IMR-90 (cell line): ENCODE measurements around the gene PHETA1. TPM values are rescaled to one million over a fixed set of nuclear protein-coding genes. Genes with fewer than 3 reads are reported as not detected.

Source experiments
- ATAC-seq: fragments of 200-7000 bp; cut with Tn5 transposase; 2 replicates; pipeline ENCODE4 v1.9.1; 2020; ENCODE audit warnings: low read depth, mild to moderate bottlenecking, moderate library complexity
- BruUV-seq: library from RNA; stranded (reverse); fragments of 400-500 nt; replicated peaks from 2 replicates; lab custom pipeline; 2021; lab: Mats Ljungman, UMichigan
- CTCF ChIA-PET: fragments of 300-600 bp; formaldehyde crosslinking; extraction: SDS; loops from one replicate; lab custom pipeline; 2021; ENCODE audit warnings: antibody characterized with exemption; lab: Yijun Ruan, JAX
- POLR2A ChIA-PET: fragments of 300-600 bp; sonication (Branson Sonifier 250); formaldehyde crosslinking; loops from one replicate; lab custom pipeline; 2022; ENCODE audit warnings: antibody characterized with exemption; ENCODE audit not compliant: unreplicated experiment; lab: Charles Lee
- DNase-seq: peaks from one replicate; pipeline ENCODE4 v3.0.0; 2013
- H2AFZ ChIP-seq: replicated peaks from 2 replicates; pipeline ENCODE3; 2013; ENCODE audit warnings: low read length, mild to moderate bottlenecking; ENCODE audit not compliant: poor library complexity
- H2AK5ac ChIP-seq: 2 replicates; pipeline ENCODE4 v1.6.1; 2013; ENCODE audit warnings: low read depth, low read length, inconsistent platforms
- H2AK9ac ChIP-seq: replicated peaks from 2 replicates; pipeline ENCODE3; 2013; ENCODE audit warnings: mild to moderate bottlenecking, low read depth, low read length, moderate library complexity; ENCODE audit not compliant: poor library complexity
- H2BK120ac ChIP-seq: 2 replicates; pipeline ENCODE4 v1.6.1; 2013; ENCODE audit warnings: low read depth, low read length, inconsistent platforms
- H2BK15ac ChIP-seq: 3 replicates; pipeline ENCODE4 v1.6.1; 2013; ENCODE audit warnings: low read depth, low read length, inconsistent platforms
- H2BK20ac ChIP-seq: 2 replicates; pipeline ENCODE4 v1.6.1; 2013; ENCODE audit warnings: low read depth, mild to moderate bottlenecking, inconsistent platforms, low read length, moderate library complexity
- H2BK5ac ChIP-seq: 2 replicates; pipeline ENCODE4 v1.6.1; 2013; ENCODE audit warnings: mild to moderate bottlenecking, low read depth, low read length, inconsistent platforms; ENCODE audit not compliant: poor library complexity, severe bottlenecking
- H3K14ac ChIP-seq: replicated peaks from 2 replicates; pipeline ENCODE4 v1.6.1; 2013; ENCODE audit warnings: low read depth, low read length, inconsistent platforms
- H3K18ac ChIP-seq: 2 replicates; pipeline ENCODE4 v1.6.1; 2013; ENCODE audit warnings: low read depth, low read length, control low read depth
- H3K23ac ChIP-seq: 2 replicates; pipeline ENCODE4 v1.6.1; 2013; ENCODE audit warnings: low read depth, low read length, inconsistent platforms
- H3K27ac ChIP-seq: 2 replicates; pipeline ENCODE4 v1.5.1; 2013; ENCODE audit warnings: mild to moderate bottlenecking, control low read depth, low read length; ENCODE audit not compliant: insufficient read depth
- H3K27me3 ChIP-seq: 2 replicates; pipeline ENCODE4 v1.6.1; 2013; ENCODE audit warnings: low read length; ENCODE audit not compliant: control insufficient read depth, insufficient read depth
- H3K36me3 ChIP-seq: 2 replicates; pipeline ENCODE4 v1.6.1; 2013; ENCODE audit warnings: low read length, mixed read lengths; ENCODE audit not compliant: control insufficient read depth, insufficient read depth
- H3K4ac ChIP-seq: 2 replicates; pipeline ENCODE4 v1.6.1; 2013; ENCODE audit warnings: low read depth, low read length, inconsistent platforms
- H3K4me1 ChIP-seq: 2 replicates; pipeline ENCODE4 v1.6.1; 2013; ENCODE audit warnings: low read length, mixed read lengths; ENCODE audit not compliant: control insufficient read depth, insufficient read depth
- H3K4me2 ChIP-seq: 2 replicates; pipeline ENCODE4 v1.6.1; 2013; ENCODE audit warnings: low read depth, mild to moderate bottlenecking, control low read depth, low read length, moderate library complexity
- H3K4me3 ChIP-seq: 2 replicates; pipeline ENCODE4 v1.5.1; 2013; ENCODE audit warnings: low read depth, mild to moderate bottlenecking, control low read depth, low read length, moderate library complexity; ENCODE audit not compliant: insufficient read depth
- H3K56ac ChIP-seq: 2 replicates; pipeline ENCODE4 v1.6.1; 2013; ENCODE audit warnings: low read length, inconsistent platforms; ENCODE audit not compliant: insufficient read depth; ENCODE audit errors: extremely low read depth
- H3K79me1 ChIP-seq, 2 experiments: 2 replicates each; pipeline ENCODE4 v1.6.1; 2013; ENCODE audit warnings: low read length in 2 of 2, inconsistent platforms in 1 of 2, low read depth in 1 of 2
- H3K9ac ChIP-seq: 2 replicates; pipeline ENCODE4 v1.6.1; 2013; ENCODE audit warnings: low read depth, low read length, control low read depth
- H3K9me1 ChIP-seq: 2 replicates; pipeline ENCODE4 v1.6.1; 2013; ENCODE audit warnings: low read length, inconsistent platforms; ENCODE audit not compliant: insufficient read depth
- H3K9me3 ChIP-seq: 2 replicates; pipeline ENCODE4 v1.6.1; 2013; ENCODE audit warnings: low read length; ENCODE audit not compliant: control insufficient read depth, insufficient read depth
- H4K20me1 ChIP-seq: 2 replicates; pipeline ENCODE4 v1.6.1; 2013; ENCODE audit warnings: low read length, inconsistent platforms; ENCODE audit not compliant: insufficient read depth
- H4K5ac ChIP-seq: 2 replicates; pipeline ENCODE4 v1.6.1; 2013; ENCODE audit warnings: mild to moderate bottlenecking, low read depth, low read length, control low read depth
- H4K8ac ChIP-seq, 2 experiments: 2 replicates each; pipeline ENCODE4 v1.6.1; 2013; ENCODE audit warnings: low read depth in 2 of 2, low read length in 2 of 2, control low read depth in 1 of 2, inconsistent platforms in 1 of 2
- H4K91ac ChIP-seq: 2 replicates; pipeline ENCODE4 v1.6.1; 2013; ENCODE audit warnings: low read depth, low read length, inconsistent platforms; ENCODE audit not compliant: insufficient read depth
- BHLHE40 ChIP-seq: fragments of 150-350 bp; IDR thresholded peaks from 2 replicates; pipeline ENCODE4 v1.6.1; 2016; ENCODE audit warnings: mild to moderate bottlenecking, low read depth, low read length
- MXI1 ChIP-seq: IDR thresholded peaks from 2 replicates; pipeline ENCODE4 v1.6.1; 2012; ENCODE audit warnings: low read depth, mild to moderate bottlenecking, low read length, moderate library complexity, borderline replicate concordance
- RCOR1 ChIP-seq: IDR thresholded peaks from 2 replicates; pipeline ENCODE4 v1.6.1; 2012; ENCODE audit warnings: mild to moderate bottlenecking, low read length, improper control_type of control experiment; ENCODE audit not compliant: insufficient replicate concordance
- WGBS, 2 experiments: methylation state at CpG; one replicate each; pipeline versions ENCODE4 v1.1.5 to v1.1.7; 2013; ENCODE audit warnings: missing lambda C conversion rate in 2 of 2; ENCODE audit not compliant: insufficient read length in 1 of 2; ENCODE audit errors: extremely low coverage in 2 of 2; 5-methylcytosine and 5-hydroxymethylcytosine counted together
- dilution Hi-C: fragments of 300-500 bp; cut with HindIII; formaldehyde crosslinking; loops from one replicate; pipeline ENCODE4 v1.14.3; 2018; ENCODE audit warnings: low sequenced_read_pairs; ENCODE audit not compliant: unreplicated experiment
- in situ Hi-C: fragments of 300-500 bp; cut with MboI; formaldehyde crosslinking; loops from 3 replicates; pipeline ENCODE4 v1.14.3; 2019; ENCODE audit warnings: low sequenced_read_pairs, inconsistent platforms, mixed read lengths
- intact Hi-C: fragments of 100-400 bp; cut with micrococcal nuclease; formaldehyde crosslinking; loops from 2 replicates; pipeline ENCODE4 v1.10.0; 2022
- polyA plus RNA-seq, 3 experiments: library from polyadenylated mRNA; depleted of rRNA; stranded (reverse); fragments of >200 nt; gene quantifications; 2 replicates each; pipeline ENCODE4 v1.2.3, GENCODE V29; 2012; ENCODE audit warnings: low replicate concordance in 1 of 3
- total RNA-seq: library from RNA; depleted of rRNA; stranded (reverse); fragments of >200 nt; gene quantifications from 2 replicates; pipeline ENCODE4 v1.2.3, GENCODE V29; 2012
- TF ChIP-seq, protein P1 (sequence below): fragments of 150-350 bp; IDR thresholded peaks from 2 replicates; pipeline ENCODE4 v1.6.1; 2017; ENCODE audit warnings: mild to moderate bottlenecking, antibody characterized with exemption, low read length, low read depth

Gene PHETA1
- total and polyA plus RNA-seq, 2 of the 4 experiments (the other 2 are of a cell fraction), result 3.2 to 6.6 TPM

DNA sequence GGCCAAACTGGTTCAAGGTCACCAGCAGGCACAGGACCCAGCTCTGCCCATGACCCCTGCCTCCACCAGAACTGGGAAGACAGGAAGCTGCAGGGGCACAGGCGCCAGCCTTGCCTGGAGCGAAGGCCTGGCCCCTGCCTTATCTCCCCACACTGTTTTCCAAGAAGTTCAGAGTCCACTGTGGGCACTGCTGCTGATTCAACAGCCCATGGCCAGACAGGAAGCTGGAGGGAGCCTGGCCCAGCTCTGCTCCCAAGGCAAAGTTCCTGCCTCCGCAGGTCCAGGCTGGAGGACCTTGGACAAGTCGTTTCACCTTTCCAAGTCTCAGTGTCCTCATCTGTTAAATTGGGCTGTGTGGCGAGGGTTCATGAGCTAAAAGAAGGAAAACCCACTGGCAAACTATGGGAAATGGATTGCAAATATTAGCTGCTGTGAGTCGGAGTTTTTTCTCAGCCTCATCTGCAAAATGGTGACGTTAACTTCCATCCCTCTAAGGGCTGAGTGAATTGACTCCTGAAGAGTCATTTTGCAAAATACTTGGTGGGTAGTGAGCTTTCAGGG lies 1.2 kb downstream of the PHETA1 start:
- peak; percentile 15 for DNase-seq
- TF ChIP-seq, protein P1, sequence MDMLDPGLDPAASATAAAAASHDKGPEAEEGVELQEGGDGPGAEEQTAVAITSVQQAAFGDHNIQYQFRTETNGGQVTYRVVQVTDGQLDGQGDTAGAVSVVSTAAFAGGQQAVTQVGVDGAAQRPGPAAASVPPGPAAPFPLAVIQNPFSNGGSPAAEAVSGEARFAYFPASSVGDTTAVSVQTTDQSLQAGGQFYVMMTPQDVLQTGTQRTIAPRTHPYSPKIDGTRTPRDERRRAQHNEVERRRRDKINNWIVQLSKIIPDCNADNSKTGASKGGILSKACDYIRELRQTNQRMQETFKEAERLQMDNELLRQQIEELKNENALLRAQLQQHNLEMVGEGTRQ, result no peak
- TF ChIP-seq MXI1 (no peak), BHLHE40 (no peak), RCOR1 (no peak)
- intact Hi-C loops, result no loop called here

More for the DNA sequence above, 1.2 kb downstream of the PHETA1 start:
- Histone ChIP-seq H3K4ac (no peak overlapping the region), H2BK120ac (no peak overlapping the region), H2BK20ac (no peak overlapping the region), H3K9ac (no peak overlapping the region), H3K27me3 (no peaks in the 10 kb centered on the region), H3K14ac (no peak overlapping the region), H2AK9ac (no peak overlapping the region), H3K18ac (no peak overlapping the region), H3K23ac (no peak overlapping the region), H3K27ac (no peak overlapping the region), H3K4me2 (peak overlapping the region; percentile 79), H2BK15ac (no peak overlapping the region), H4K91ac (no peak overlapping the region), H3K36me3 (peaks cover 10% of the 10 kb centered on the region), H3K4me1 (peaks cover 4% of the 10 kb centered on the region), H3K56ac (no peak overlapping the region), H3K79me1 (peaks cover 11 to 36% of the 10 kb centered on the region in 2 experiments; a peak in 3 of 4 replicates), H4K8ac (no peak overlapping the region), H4K20me1 (no peaks in the 10 kb centered on the region), H2AFZ (peak overlapping the region; percentile 99), H2BK5ac (no peak overlapping the region), H3K9me3 (no peaks in the 10 kb centered on the region), H4K5ac (no peak overlapping the region), H2AK5ac (no peak overlapping the region), H3K4me3 (peak overlapping the region; percentile 95), H3K9me1 (peaks cover 6% of the 10 kb centered on the region; the same call in 1 of the 2 replicates)
- no TSS peak for BruUV-seq
- ATAC-seq, result no peak
- no CpG with 5 or more reads among the region's 7 CpGs for WGBS, 2 experiments
- ChIA-PET CTCF (interaction anchor here (1.1 kb wide), 1 partner anchor 83 kb away, joined by 3 read pairs; no protein-coding TSS in a partner anchor), POLR2A (no interaction called here)
- in situ Hi-C loops, result no loop called here
- dilution Hi-C loops, result no loop called here
